Hematopoietic multipotent progenitor cell treated with erythropoietin and hydrocortisone succinate and interleukin-3 and kit ligand, for 8 days (in vitro differentiated cells): ENCODE results near the gene DDIT3.

Experiments used
- DNase-seq: peaks from one replicate; pipeline ENCODE4 v3.0.0-alpha.2; 2015

The DDIT3 gene

DNA sequence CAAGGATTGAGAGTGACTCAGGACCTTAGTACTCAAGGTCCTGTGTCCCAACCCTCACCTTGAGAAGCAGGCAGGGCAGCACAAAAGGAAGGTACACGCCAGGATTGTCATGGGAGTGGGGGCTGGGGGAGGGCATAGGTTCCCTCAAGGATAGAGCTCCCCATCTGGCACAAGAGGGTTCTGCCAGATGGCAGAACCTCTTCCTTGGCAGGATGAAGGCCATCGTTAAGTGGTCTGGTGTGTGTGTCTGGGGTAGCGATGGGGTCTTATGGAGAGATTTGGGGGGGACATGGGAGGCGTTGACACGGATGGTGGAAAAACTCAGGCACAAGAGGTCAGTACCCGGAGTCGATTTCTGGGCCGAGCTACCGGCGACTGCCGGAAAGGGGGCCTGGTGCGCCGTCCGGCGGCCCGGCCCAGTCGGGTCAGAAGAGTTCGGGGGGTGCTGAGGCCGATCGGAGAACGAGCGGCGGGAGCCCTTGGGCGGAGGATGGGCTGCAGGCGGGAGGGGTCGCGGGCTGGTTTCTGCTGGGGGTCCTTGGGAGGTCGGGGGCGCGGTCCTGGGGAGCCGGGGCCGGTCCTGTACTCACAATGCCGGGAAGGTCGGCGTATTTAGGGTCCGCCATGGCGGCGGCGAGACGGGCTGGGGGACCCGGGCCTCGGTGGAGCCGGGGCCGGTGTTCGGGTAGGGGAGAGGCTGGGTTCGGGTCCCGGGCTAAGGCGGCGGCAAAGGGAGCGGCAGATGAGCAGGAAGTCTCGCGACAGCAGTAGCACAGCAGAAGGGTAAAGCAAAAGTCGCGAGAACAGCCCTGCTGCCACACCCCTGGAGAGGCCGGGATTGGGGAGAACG, 26.3 kb upstream of the DDIT3 start, which contains the start of gene DCTN2:
DCTN2 (minus strand) TSS at position 755 of the 850 bp plus-strand sequence; CDS start at position 626, 129 bp downstream.
- DNase-seq = peak; percentile 99

DNA sequence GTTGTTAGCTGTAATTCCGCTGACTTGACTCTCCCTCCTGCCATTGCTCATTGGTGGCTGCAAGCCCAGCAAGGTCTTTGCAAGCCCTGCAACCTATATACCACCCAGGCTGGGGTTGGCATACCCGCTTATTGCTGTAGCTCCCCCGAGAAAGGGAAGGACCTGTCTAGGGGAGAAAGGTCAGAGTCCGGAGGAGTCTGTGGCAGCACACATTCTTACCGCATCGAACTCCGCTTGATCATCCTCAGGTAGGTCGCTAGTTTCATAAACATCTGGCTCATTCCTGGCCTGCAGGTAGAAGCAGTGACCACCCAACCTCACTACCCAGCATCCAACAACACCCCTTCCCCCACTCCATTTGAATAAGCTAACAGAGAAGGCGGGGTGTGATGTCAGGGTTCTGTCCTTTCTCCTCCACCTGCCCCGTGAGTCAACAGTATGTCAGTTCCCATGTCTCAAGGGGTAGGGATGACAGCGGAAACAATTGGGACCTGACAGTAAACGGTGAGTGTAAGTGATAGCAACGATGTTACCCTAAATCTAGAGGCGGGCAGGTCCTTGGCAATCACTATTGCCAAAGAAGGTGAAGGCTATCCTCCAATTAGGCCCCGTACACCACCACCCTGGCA, 25.6 kb upstream of the DDIT3 start:
- DNase-seq = no peak

DNA sequence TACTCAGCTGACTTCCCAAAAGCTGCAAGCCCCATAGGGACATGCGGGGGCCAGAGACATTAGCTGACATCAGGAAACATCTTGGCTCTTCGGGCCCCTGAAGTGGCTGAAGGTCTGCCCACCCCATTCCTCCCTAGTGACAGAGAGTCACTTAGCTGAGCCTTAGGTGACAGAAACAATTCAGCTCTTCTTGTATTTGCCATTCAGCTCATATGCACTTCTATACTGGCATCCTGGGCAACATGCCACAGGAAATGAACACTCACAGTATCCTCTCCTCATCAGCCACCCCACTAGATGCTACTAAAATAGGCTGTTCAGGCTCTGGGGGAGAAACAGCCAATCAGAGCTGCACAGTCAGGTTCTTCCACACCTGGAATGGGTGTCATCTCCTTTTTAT, 23.3 kb upstream of the DDIT3 start:
- DNase-seq = no peak

DNA sequence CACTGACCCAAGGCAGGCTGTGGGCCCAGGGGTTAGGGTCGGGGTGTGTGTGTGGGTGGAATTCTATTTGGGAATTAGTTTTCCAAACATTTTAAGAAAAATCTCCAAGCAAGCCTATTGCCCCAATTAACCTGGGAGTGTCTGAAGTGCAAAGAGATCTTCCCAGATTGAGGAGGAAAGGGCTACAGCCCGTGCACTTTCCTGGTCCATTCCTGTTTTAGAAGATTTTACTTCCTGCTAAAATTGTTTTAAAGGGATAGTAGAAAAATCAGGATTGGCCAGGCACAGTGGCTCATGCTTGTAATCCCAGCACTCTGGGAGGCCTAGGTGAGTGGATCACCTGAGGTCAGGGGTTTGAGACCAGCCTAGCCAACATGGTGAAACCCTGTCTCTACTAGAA, 21.4 kb upstream of the DDIT3 start:
- no peak for DNase-seq

DNA sequence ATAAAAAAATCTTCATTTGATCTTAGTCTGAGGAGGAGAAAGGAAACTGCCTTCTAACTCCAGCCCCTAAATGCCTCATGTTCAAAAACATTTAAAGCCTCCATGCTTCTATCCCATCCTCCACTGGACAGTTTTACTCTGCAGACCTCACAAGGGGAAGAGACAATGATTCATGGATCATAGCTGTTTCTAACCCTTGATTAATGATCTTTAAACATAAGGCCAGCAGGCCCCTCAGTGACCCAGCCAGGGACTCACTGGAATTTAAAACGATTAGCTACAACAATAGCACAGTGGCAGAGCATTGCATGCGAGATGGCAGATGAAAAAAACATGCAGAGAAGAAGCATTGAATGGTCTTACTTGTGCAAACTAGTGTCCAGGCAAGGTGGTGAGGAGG, 20.7 kb upstream of the DDIT3 start:
- DNase-seq = no peak

DNA sequence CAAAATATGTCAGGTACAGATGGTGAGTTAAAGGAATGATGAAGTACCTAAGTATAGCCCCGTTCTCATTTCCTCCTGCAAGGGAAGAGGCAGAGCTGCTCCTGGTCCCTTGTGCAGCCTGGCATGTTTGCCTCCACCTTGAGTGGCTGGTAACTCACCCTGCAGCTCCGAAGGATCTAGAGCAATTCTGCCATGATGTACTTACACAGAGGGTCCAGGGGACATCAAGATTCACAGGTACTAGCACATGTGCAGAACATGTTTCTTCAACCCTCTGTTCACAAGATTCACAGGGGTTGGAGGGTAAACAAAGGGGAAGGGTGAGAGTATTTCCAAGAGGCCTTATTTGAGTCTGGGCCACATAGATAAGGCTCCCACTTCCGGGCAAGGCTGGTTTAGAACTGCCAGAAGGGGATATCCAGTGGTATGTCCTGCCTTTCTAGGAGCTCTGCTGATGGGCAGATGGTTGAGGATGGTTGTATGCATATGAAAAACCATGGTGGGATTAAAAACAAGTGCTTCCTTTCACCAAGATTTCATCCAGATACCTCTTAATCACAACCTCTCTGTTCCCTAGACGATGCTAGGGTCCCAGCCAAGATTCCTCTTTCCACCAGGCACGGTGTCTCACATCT, 18.9 kb upstream of the DDIT3 start:
- DNase-seq = peak; percentile 96

DNA sequence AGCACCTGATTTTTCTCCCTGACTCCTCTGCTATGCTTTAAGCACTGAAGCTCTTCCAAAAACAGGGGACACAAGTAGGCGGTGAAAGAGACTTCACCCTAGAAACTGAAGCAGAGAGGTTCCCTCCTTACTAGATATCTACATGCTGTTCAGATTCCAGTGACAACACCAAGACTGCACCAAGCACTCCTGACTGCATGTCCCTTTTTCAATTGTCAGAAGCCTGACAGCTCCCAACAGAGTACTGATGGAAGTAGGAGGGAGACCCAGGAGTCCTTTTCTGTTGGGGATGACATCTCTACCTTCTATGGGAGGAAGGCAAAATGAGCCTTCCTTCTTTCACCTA, 16.3 kb upstream of the DDIT3 start:
- DNase-seq = no peak

DNA sequence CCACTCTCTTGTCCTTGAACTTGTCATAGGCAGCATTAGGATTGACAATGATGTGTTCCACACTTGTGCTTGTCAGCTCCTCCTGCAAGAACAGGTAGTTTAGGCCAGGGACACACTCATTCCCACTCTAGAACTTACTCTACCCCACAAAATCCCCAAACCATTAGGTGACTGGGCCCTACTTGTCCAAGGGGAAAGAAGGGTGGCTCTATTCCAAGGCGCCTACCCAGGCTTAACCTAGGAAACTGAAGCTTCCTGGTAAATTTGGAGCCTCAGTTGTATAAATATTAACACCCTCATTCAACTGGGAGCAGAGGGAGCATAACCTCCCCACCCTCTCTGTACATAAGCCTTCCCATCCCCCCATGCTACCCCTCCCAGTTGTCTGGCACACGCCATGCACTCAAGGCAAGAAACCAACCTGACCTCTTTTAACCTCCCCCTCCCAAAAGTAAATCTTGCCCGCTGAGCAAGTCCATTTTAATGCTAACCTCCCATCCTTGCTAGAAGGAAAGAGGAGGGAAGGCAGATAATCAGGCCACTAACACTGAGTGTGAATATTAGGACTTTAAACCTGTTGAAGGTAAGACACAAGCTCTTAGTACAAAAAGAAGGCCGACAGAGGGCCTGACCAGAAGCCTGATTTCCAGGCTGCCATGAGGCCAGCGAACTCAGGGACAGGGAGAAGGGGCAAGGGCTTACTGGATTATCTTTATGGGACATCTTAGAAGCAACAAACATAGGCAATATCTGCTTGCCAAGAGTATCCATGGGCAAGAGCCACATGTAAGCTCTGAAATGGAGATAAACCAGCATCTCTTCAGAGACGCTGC, 15.7 kb upstream of the DDIT3 start:
- DNase-seq = no peak

DNA sequence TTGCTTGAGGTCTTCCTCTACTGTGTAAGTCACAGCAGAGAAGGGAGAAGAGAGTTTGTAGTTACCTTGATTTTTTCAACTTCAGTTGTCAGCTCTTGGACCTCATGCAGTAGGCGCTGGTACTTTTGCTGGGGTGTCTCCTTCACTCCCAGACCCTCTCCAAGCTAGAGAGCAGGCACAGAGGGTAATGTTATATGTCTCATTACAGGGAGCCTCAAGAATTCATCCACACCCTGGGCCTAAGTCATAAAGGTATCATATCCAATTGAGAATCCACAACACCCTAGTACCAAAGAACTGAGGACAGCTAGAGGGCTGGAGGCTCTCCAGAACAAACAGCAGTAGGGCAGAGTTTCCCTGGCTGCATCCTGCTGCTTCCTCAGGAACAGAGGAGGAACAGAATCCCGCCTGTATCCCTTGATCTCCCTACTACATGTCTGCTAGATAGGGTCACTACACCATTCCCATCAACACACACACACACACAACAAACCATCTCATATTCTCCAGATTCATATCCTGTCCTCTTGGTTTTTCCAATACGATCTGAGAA, 14.8 kb upstream of the DDIT3 start:
- no peak for DNase-seq

DNA sequence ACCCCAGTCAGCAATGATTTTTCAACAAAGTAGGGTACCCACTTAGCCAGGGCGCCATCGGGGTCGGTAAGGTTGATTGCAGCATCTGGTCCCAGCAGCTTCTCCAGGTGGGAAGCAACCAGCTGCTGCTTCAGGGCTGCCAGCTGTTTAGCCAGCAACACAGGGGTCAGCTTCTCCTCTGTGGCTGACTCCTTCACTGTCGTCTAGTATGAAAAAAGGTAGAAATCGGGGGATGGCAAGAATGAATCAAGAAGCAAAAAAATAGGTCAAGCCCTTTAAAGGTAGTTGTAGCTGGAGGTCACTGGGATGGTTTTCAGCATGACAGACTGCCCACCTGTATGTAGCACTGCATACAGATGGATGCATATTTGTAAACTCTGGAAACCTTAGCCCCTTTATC, 13.9 kb upstream of the DDIT3 start:
- no peak for DNase-seq

DNA sequence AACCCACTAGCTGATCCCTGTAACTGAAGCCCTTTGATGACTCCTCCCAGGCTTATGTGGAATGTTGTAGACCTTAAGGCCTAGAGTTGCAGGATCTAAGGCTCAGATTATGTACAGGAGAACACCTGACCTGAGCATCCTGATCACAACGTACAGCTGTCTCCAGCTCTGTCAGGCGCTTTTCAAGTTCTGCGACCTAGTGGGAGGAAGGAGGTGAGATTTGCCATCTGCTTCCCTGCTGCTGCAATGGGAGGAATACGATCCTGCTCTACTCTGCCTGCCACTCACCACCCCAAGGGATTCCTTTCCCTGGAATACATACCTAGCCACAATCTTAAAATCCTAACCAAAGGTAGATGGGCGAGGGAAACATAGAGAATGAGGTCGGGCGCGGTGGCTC, 12.8 kb upstream of the DDIT3 start:
- DNase-seq = no peak

DNA sequence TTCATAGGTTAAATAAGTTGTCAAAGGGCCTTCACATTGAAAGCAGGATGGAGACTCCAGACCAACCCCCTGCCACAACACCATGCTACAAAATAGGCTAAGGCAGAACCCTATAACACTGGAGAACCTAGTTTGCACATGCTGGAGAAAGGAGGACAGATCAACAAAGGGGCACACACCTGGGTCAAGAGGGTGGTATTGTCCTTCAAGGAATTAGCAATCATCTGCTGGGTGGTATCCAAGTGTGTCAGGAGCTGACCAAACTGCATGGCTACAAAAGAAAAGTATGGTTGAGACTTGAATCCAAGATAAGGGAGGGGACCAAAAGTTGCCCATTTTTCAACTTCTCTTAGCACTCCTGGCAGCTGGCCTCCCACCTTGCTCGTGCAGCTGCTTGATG, 11.5 kb upstream of the DDIT3 start:
- no peak for DNase-seq

DNA sequence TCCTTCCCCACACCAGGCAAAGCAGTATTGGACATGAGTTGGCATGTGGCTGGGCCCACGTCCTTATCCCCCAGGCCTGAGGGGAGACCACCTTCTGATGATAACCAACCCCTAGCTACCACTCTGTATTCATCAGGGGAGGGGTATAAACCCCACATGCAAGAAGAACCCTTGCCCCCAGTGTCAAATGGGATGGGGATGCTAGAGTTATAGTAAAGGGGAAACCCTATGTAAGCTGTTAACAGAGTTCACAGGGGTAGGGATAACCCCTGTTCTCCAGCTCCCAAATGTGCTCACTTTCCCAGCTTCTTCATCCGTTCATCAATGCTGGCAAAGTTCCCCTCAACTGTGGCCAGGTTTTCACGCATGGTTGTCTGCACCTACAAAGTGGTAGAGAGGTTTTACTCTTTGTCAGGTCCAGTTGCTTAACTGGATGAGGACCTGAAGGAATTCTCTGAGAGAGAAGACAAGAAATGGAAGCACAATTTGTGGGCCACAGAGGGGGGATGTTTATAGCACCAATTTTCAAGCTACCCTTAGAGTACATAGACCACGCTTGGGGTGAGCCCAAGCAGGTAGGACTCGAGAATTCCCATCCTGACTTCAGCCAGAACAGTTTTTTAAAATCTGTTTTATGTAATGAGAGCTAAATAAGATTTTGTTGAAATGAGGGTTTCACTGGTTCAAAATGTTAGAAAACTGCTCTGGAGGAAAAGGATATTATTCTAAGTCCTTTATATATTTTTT, 10.3 kb upstream of the DDIT3 start:
- DNase-seq = no peak

DNA sequence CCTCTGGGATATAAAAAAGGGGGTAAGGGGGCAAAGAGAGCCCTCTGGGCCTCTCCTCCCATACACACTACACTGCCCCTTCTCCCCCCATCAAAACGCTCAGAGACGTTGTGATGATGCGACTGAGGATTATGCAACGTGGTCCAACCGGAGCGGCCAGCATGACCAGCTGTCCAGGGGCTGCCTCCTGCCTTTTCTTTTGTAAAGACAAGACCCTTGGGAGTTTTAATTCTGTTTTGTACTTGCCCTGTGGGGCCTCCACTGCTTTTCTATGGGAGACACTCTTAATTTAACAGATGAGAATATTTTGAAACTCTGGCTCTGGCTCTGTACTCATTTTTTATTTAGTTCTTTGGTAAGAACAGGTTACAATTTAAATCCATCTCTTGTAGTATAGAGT, 9.5 kb upstream of the DDIT3 start:
- no peak for DNase-seq

DNA sequence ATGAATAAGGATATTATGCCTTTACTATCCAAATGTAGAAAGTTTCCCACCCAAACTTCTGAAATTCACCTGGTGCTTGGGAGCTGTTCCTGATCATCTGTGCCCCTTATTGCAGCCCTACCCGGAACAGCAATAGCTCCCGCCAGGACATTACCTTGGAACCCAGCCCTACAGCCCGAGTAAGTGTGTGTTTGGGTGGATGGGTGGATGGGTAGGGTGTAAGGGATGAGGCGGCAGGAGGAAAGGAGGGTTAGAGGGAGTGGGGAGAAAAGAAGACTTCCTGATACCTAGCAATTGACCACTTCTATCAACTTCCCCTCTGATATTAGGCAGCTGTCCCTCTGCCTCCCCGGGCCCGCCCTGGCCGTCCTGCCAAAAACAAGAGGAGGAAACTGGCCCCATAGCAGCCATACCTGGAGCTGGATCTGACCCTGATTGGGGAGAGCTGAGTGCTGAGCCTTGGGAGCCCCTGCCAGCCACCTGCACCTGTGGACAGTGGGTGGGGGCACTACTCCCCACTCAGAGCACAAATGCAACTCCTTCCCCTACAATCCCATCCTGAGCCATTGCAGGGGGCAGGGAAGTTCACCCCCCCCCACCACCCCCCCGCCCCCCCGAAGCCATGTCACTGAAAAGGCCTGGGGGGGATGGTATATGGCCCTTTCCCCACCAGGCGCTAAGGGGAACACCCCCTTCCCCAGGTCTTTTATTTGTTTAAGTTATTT, 8.7 kb upstream of the DDIT3 start:
- no peak for DNase-seq

DNA sequence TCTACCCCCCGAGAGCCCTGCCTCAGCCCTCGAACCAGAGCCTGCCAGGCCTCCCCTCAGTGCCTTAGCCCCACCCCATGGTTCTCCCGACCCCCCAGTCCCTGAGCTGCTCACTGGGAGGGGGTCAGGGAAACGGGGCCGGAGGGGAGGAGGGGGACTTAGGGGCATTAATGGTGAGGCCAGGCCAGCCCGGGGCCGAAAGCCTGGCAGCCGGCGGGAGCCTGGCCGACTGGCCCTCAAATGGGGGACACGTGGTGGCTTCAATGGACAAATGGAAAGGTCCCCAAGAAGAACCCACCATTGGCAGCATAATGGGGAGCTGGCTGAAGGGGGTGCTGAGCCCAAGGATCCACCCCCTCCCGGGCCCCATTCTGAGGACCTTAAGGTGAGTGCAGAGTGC, 7.9 kb upstream of the DDIT3 start:
- no peak for DNase-seq

DNA sequence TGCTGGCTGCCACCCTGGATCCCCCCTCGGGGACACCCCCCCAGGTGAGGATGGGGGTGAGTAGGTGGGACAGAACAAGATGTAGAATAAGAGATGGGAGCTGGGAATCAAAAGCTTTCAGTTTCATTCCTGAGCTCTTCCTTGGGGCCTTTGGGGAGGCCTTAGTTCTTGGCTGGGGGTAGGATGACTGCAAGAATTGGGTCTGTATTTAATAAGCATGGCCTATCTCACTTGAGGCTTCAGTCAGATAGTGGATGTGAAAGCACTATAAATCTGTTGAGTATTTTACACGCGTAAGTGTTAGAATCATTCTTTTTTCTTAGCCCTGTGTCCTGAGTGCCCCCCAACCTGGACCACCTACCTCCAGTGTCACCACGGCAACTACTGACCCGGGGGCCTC, 6.9 kb upstream of the DDIT3 start:
- no peak for DNase-seq

DNA sequence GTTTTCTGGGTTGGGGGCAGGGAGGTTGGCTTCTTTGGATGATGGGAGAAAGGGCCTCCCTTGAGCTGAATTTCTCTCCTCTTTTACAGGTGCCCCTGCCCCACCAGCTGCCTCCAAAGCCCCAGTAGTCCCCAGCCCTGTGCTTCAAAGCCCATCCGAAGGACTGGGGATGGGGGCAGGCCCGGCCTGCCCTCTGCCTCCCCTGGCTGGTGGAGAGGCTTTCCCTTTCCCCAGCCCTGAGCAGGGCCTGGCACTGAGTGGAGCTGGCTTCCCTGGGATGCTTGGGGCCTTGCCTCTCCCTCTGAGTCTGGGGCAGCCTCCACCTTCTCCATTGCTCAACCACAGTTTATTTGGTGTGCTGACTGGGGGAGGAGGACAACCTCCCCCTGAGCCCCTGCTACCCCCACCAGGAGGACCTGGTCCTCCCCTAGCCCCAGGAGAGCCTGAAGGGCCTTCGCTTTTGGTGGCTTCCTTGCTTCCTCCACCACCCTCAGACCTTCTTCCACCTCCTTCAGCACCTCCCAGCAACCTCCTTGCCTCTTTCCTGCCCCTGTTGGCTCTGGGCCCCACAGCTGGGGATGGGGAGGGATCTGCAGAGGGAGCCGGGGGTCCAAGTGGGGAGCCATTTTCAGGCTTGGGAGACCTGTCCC, 6.3 kb upstream of the DDIT3 start:
- DNase-seq = no peak

DNA sequence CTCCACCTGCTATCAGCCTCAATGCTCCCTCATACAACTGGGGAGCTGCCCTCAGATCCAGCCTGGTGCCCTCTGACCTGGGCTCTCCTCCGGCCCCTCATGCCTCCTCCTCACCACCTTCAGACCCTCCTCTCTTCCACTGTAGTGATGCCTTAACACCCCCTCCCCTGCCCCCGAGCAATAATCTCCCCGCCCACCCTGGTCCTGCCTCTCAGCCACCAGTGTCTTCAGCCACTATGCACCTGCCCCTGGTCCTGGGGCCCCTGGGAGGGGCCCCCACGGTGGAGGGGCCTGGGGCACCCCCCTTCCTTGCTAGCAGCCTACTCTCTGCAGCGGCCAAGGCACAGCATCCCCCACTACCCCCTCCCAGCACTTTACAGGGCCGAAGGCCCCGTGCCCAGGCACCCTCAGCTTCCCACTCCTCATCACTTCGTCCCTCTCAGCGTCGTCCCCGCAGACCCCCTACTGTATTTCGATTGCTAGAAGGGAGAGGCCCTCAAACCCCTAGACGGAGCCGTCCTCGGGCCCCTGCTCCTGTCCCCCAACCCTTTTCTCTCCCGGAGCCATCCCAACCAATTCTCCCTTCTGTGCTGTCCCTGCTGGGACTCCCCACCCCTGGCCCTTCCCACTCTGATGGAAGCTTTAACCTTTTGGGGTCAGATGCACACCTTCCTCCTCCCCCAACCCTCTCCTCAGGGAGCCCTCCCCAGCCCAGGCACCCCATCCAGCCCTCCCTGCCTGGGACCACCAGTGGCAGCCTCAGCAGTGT, 5.5 kb upstream of the DDIT3 start:
- DNase-seq = no peak
